Thoracic aorta (tissue), 2 donors: ENCODE measurements around the gene LZTS3. TPM values are rescaled to one million over a fixed set of nuclear protein-coding genes. Genes with fewer than 3 reads are reported as not detected.

Experiments used
- ATAC-seq: fragments of 150-250 bp; one replicate; pipeline ENCODE4 v1.8.0; 2017; ENCODE audit warnings: low read depth; ENCODE audit not compliant: insufficient number of reproducible peaks, low FRiP score
- DNase-seq: peaks from one replicate; pipeline ENCODE4 v3.0.0-alpha.2; 2020; ENCODE audit warnings: low spot score
- H3K27ac ChIP-seq, 2 donors: fragments of 200-600 bp; sonication (generic); 1 replicate in 1 of 2; 2 replicates in 1 of 2; pipeline ENCODE4 v1.5.1; 2016; ENCODE audit warnings: mild to moderate bottlenecking in 2 of 2, moderate library complexity in 2 of 2
- H3K27me3 ChIP-seq: fragments of 200-600 bp; sonication (generic); replicated peaks from 2 replicates; pipeline ENCODE4 v1.6.0; 2016; ENCODE audit warnings: mild to moderate bottlenecking; ENCODE audit not compliant: insufficient read depth
- H3K36me3 ChIP-seq: fragments of 200-600 bp; sonication (generic); one replicate; pipeline ENCODE4 v1.5.1; 2016
- H3K4me1 ChIP-seq, 2 donors: fragments of 200-600 bp; sonication (generic); 1 replicate in 1 of 2; 2 replicates in 1 of 2; pipeline versions ENCODE4 v1.5.1 to v1.6.0; 2016; ENCODE audit warnings: low read depth in 2 of 2, mild to moderate bottlenecking in 1 of 2; ENCODE audit not compliant: control insufficient read depth in 1 of 2
- H3K4me3 ChIP-seq: fragments of 200-600 bp; sonication (generic); 2 replicates; pipeline ENCODE4 v1.5.1; 2016; ENCODE audit warnings: mild to moderate bottlenecking
- H3K9me3 ChIP-seq: fragments of 200-600 bp; sonication (generic); 2 replicates; pipeline ENCODE4 v1.5.1; 2016
- total RNA-seq, 2 donors: library from RNA; depleted of rRNA; stranded (reverse); fragments of >200 nt; gene quantifications; one replicate each; pipeline versions ENCODE4 v1.1.0 to v1.2.3, GENCODE V29; 2016
- TF ChIP-seq, protein P1 (sequence below): fragments of 200-600 bp; sonication (generic); IDR thresholded peaks from one replicate; pipeline ENCODE4 v1.5.1; 2019; ENCODE audit warnings: antibody characterized with exemption

Gene LZTS3
- total RNA-seq, 2 donors from 2014 or later: 9.5 to 18.1 TPM

DNA sequence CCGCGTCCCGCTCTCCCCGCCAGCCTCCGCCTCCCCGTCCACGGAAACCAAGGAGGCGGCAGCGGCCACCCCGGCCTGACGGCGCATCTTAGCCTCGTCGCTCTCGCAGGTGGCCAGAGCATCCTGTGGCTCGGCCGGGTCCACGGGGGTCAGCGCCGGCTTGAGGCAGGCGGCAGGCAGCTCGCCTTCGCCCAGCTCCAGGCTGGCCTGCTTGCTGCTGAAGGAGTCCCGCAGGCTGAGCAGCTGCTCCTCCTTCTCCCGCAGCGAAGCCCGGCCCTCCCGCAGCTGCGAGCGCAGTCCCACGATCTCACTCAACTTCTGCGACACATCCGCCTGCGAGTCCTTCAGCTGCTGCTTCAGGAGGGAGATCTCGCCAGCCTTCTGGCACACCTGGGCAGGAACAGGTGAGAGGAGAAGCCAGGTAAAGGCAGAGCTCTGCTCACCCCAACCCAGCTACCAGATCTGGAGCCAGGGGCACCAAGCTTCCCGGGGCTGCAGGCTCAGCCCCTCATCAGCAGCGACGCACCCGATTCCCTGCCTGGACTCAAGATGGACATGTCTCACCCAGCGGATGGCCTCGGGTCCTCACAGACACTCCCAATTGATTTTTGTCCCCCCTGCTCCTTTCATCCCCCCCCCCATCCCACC is 8.5 kb downstream of the LZTS3 start:
- no peak overlapping the region for H3K4me3 ChIP-seq
- H3K27ac ChIP-seq: no peak overlapping the region
- DNase-seq: no peak

DNA sequence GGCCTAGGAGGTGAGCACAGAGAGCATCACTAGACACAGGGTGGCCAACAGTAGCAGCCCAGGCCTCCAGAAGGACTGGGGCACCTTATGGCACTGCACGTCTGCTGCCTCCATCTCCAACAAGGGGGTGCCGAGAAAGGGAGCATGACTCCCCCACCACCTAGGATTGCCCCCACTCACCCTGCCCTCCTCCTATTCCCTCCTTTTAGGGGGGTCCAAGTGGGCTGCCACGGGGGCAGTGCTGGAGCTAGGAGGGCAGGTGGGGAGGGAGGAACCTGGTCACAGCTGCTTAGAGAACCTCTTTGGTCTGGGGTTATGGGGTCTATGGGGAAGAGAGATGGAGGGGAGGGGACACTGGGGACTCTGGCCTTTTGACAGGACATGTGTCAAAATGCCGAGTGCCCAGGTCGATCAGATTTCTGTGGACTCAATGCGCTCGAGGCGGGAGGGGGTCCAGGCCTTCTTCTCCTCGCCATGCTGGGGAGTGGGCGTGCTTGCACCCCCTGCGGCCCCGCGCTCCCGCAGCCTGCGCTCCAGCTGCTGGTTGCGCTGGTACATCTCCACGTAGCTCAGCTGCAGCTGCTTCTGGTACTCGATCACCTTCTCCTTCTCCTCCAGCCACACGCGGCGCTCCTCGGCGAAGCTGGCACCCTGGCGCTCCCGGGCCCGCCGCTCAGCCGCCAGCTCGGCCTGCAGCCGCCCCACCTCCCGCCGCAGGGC is 9.1 kb downstream of the LZTS3 start:
- DNase-seq (no peak), ATAC-seq (no peak)
- Histone ChIP-seq H3K9me3 (no peaks in the 10 kb centered on the region), H3K27me3 (no peaks in the 10 kb centered on the region), H3K4me3 (no peak overlapping the region), H3K36me3 (no peaks in the 10 kb centered on the region), H3K4me1 (peaks cover 0 to 3% of the 10 kb centered on the region in 2 donors), H3K27ac (no peak overlapping the region)
- TF ChIP-seq, protein P1, sequence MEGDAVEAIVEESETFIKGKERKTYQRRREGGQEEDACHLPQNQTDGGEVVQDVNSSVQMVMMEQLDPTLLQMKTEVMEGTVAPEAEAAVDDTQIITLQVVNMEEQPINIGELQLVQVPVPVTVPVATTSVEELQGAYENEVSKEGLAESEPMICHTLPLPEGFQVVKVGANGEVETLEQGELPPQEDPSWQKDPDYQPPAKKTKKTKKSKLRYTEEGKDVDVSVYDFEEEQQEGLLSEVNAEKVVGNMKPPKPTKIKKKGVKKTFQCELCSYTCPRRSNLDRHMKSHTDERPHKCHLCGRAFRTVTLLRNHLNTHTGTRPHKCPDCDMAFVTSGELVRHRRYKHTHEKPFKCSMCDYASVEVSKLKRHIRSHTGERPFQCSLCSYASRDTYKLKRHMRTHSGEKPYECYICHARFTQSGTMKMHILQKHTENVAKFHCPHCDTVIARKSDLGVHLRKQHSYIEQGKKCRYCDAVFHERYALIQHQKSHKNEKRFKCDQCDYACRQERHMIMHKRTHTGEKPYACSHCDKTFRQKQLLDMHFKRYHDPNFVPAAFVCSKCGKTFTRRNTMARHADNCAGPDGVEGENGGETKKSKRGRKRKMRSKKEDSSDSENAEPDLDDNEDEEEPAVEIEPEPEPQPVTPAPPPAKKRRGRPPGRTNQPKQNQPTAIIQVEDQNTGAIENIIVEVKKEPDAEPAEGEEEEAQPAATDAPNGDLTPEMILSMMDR: no peak

More for the DNA sequence above, 8.5 kb downstream of the LZTS3 start:
- H3K4me1 ChIP-seq: peaks cover 0 to 3% of the 10 kb centered on the region in 2 donors
- no peaks in the 10 kb centered on the region for H3K27me3 ChIP-seq
- ATAC-seq: no peak
- no peaks in the 10 kb centered on the region for H3K9me3 ChIP-seq
- TF ChIP-seq, protein P1: no peak
- H3K36me3 ChIP-seq: no peaks in the 10 kb centered on the region

DNA sequence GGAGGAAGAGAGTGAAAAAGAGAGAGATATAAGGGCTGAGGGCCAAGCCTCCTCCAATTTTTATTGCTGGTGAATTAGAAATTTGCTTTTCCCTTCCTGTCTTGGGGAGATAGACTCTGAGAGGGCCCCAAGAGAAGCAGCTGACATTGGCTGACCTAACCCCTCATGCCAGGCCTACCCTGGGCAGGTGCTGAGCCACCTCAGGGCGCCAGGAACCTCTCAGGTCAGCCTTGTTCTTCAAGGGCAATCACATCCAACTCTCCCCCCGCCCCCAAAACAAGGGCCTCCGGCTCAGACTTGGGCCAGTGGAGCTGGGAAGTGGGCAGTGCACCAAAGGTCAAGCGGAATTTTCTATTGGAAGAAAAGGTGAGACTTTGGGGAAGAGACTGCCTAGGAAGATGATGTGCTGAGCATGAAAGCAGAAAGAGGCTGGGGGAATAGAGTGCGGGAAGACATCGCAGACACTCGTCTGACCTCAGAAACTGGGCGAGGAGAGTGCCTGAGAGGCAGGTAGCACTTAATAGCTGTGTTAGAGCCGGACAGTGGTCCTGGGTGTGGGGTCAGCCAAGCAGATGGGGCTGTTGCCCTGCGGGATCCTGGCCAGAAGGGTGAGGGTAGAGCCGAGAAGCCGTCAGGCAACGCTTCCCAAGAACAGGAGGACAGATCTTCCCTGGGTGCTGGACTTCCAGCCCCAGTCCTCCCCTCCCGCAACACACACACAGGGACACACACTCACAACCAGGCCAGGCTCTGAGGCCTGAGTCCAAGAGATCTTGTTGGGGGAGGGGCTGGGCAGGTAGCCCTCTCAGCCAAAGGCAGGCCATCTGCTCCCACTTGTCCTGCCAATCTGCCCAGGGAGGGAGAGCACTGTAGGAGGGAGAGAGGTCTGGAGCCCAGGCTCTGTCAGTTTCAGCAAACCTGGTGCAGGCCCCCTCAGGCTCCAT is 10.0 kb downstream of the LZTS3 start:
- peaks cover 6 to 10% of the 10 kb centered on the region in 2 donors for H3K4me1 ChIP-seq
- H3K27ac ChIP-seq: no peak overlapping the region
- H3K4me3 ChIP-seq: no peak overlapping the region
- DNase-seq (no peak), ATAC-seq (no peak)
- no peaks in the 10 kb centered on the region for H3K27me3 ChIP-seq
- no peaks in the 10 kb centered on the region for H3K9me3 ChIP-seq
- TF ChIP-seq, protein P1: no peak
- no peaks in the 10 kb centered on the region for H3K36me3 ChIP-seq

DNA sequence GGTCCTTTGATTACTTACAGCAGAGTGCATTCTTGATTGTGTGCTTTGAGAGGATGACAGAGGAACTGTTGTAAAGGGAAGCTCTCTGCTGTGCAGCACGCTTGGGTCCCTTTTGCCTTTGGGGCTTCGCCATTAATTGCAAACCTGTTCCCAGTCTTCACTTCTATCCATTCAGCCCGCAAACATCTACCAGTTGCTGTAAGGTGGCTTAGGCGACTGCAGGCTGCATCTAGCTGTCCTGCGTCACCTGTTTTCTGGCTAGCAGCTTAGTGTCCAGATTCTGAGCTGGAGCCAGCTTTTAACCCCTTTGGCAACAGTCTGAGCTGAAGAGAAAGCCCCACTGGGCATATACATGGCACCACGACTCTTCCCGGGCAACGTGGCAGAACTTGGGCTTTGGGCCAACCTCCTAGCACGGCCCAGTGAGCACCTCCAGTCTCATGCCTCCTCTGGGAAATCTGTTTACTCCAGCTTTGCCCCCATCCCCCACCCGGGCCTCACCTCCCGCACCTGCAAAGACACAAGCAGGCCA is 11.2 kb downstream of the LZTS3 start:
- no peak for DNase-seq
- H3K9me3 ChIP-seq: no peaks in the 10 kb centered on the region
- no peak overlapping the region for H3K4me3 ChIP-seq
- ATAC-seq: no peak
- no peaks in the 10 kb centered on the region for H3K36me3 ChIP-seq
- no peak overlapping the region for H3K27ac ChIP-seq
- TF ChIP-seq, protein P1: no peak
- H3K27me3 ChIP-seq: no peaks in the 10 kb centered on the region
- H3K4me1 ChIP-seq: peaks cover 12 to 23% of the 10 kb centered on the region in 2 donors
